OCI-LY7 (cell line): ENCODE results near the gene CD226. TPM values are rescaled to one million over a fixed set of nuclear protein-coding genes. Genes with fewer than 3 reads are reported as not detected.

Experiments used
- BruUV-seq: library from RNA; stranded (reverse); fragments of 400-500 nt; replicated peaks from 2 replicates; lab custom pipeline; 2021; lab: Mats Ljungman, UMichigan
- CTCF ChIA-PET: fragments of 300-600 bp; sonication (Branson Sonifier 250); formaldehyde crosslinking; loops from one replicate; lab custom pipeline; 2022; ENCODE audit warnings: antibody characterized with exemption; ENCODE audit not compliant: unreplicated experiment; lab: Charles Lee
- POLR2A ChIA-PET: fragments of 300-600 bp; sonication (Branson Sonifier 250); formaldehyde crosslinking; loops from one replicate; lab custom pipeline; 2022; ENCODE audit warnings: antibody characterized with exemption; lab: Charles Lee
- DNase-seq: peaks from one replicate; pipeline ENCODE4 v3.0.0-alpha.2; 2015; ENCODE audit warnings: low spot score
- H2AFZ ChIP-seq: fragments of 200-600 bp; sonication (generic), shearing (Covaris generic); 2 replicates; pipeline ENCODE4 v1.6.1; 2014; ENCODE audit warnings: mild to moderate bottlenecking, antibody characterized with exemption, low read length, moderate library complexity
- H3K27ac ChIP-seq: fragments of 200-600 bp; sonication (generic); 2 replicates; pipeline ENCODE4 v1.5.1; 2014; ENCODE audit warnings: mixed run types, low read depth, mild to moderate bottlenecking, moderate library complexity, low read length, inconsistent platforms; ENCODE audit not compliant: poor library complexity, severe bottlenecking
- H3K36me3 ChIP-seq: fragments of 200-600 bp; sonication (generic); 2 replicates; pipeline ENCODE4 v1.6.1; 2014; ENCODE audit warnings: mild to moderate bottlenecking, antibody characterized with exemption, low read length, moderate library complexity, mixed read lengths; ENCODE audit not compliant: insufficient read depth
- H3K4me1 ChIP-seq: fragments of 200-600 bp; sonication (generic); 2 replicates; pipeline ENCODE4 v1.5.1; 2014; ENCODE audit warnings: mild to moderate bottlenecking, low read length; ENCODE audit not compliant: insufficient read depth, poor library complexity, severe bottlenecking
- H3K4me2 ChIP-seq: fragments of 200-600 bp; sonication (generic); 2 replicates; pipeline ENCODE4 v1.6.1; 2014; ENCODE audit warnings: mild to moderate bottlenecking, low read length
- H3K4me3 ChIP-seq: fragments of 200-600 bp; sonication (generic); 2 replicates; pipeline ENCODE4 v1.5.1; 2014; ENCODE audit warnings: mild to moderate bottlenecking, low read depth, low read length; ENCODE audit not compliant: poor library complexity, severe bottlenecking
- H3K79me2 ChIP-seq: fragments of 200-600 bp; sonication (generic); 2 replicates; pipeline ENCODE4 v1.6.1; 2016; ENCODE audit warnings: low read depth, mild to moderate bottlenecking, low read length, moderate library complexity, mixed read lengths; ENCODE audit not compliant: insufficient read depth
- H3K9me2 ChIP-seq: fragments of 200-600 bp; sonication (generic); 2 replicates; pipeline ENCODE4 v1.6.1; 2016; ENCODE audit warnings: mild to moderate bottlenecking, low read length, mixed read lengths; ENCODE audit not compliant: insufficient read depth
- H3K9me3 ChIP-seq: fragments of 200-600 bp; sonication (generic); 2 replicates; pipeline ENCODE4 v1.6.1; 2014; ENCODE audit warnings: mild to moderate bottlenecking, mixed run types, low read length, mixed read lengths
- H4K20me1 ChIP-seq: fragments of 200-600 bp; sonication (generic); 2 replicates; pipeline ENCODE4 v1.6.1; 2014; ENCODE audit warnings: mild to moderate bottlenecking, antibody characterized with exemption, low read length, moderate library complexity, mixed read lengths; ENCODE audit not compliant: insufficient read depth
- CTCF ChIP-seq: fragments of 200-600 bp; sonication (generic); conservative IDR thresholded peaks from 2 replicates; pipeline ENCODE4 v1.5.1; 2014; ENCODE audit warnings: mild to moderate bottlenecking, antibody characterized with exemption, low read length, moderate library complexity, mixed read lengths
- EZH2phosphoT487 ChIP-seq: fragments of 200-600 bp; sonication (generic); IDR thresholded peaks from 2 replicates; pipeline ENCODE4 v1.6.1; 2018; ENCODE audit warnings: low read depth, borderline replicate concordance, mild to moderate bottlenecking, mixed run types, antibody characterized with exemption, low read length, moderate library complexity, mixed read lengths
- intact Hi-C: fragments of 100-400 bp; cut with micrococcal nuclease; formaldehyde crosslinking; loops from one replicate; pipeline ENCODE4 v1.10.0; 2022; ENCODE audit not compliant: unreplicated experiment
- total RNA-seq, 2 experiments: library from RNA; depleted of rRNA in 1 of 2; stranded (reverse); fragments of >200 nt in 1 of 2; shearing (Covaris generic) in 1 of 2; gene quantifications; 2 replicates each; pipeline ENCODE4 v1.2.3, GENCODE V29; 2014 to 2022

Gene CD226
- total RNA-seq, 2 experiments from 2014 or later: 0.25 TPM; not detected in 1

- TF ChIP-seq CTCF: no peak
- TF ChIP-seq EZH2phosphoT487: no peak
- Histone ChIP-seq H3K4me3 (no peak overlapping the region), H4K20me1 (no peaks in the 10 kb centered on the region), H3K27ac (no peak overlapping the region), H3K9me2 (no peaks in the 10 kb centered on the region), H3K9me3 (no peaks in the 10 kb centered on the region), H3K4me2 (no peak overlapping the region), H3K4me1 (no peaks in the 10 kb centered on the region), H3K36me3 (no peaks in the 10 kb centered on the region), H3K79me2 (no peaks in the 10 kb centered on the region), H2AFZ (no peak overlapping the region)
- intact Hi-C loops: no loop called here
- POLR2A ChIA-PET: no interaction called here
- CTCF ChIA-PET: no interaction called here
- DNase-seq: no peak
- no TSS peak for BruUV-seq
Observed at GRCh38 chr18:69961718-69962117, 14.0 kb upstream of the CD226 start.

GRCh38 chr18:69958422-69958821 is 10.7 kb upstream of the CD226 start:
- Histone ChIP-seq H4K20me1 (no peaks in the 10 kb centered on the region), H3K36me3 (no peaks in the 10 kb centered on the region), H3K4me3 (no peak overlapping the region), H3K4me2 (no peak overlapping the region), H3K4me1 (no peaks in the 10 kb centered on the region), H2AFZ (no peak overlapping the region), H3K9me3 (no peaks in the 10 kb centered on the region), H3K9me2 (no peaks in the 10 kb centered on the region), H3K27ac (no peak overlapping the region), H3K79me2 (no peaks in the 10 kb centered on the region)
- no peak for DNase-seq
- intact Hi-C loops: no loop called here
- TF ChIP-seq CTCF (no peak), EZH2phosphoT487 (no peak)
- ChIA-PET POLR2A (interaction anchor here (0.6 kb wide), 1 partner anchor 108 kb away, joined by 8 read pairs; no protein-coding TSS in a partner anchor), CTCF (interaction anchor here (0.5 kb wide), 1 partner anchor 577 kb away, joined by 3 read pairs; no protein-coding TSS in a partner anchor)
- BruUV-seq: no TSS peak

- Histone ChIP-seq H3K27ac (no peak overlapping the region), H3K79me2 (no peaks in the 10 kb centered on the region), H3K9me2 (no peaks in the 10 kb centered on the region), H3K4me3 (no peak overlapping the region), H3K9me3 (no peaks in the 10 kb centered on the region), H2AFZ (no peak overlapping the region), H3K36me3 (no peaks in the 10 kb centered on the region), H3K4me2 (no peak overlapping the region), H3K4me1 (no peaks in the 10 kb centered on the region), H4K20me1 (no peaks in the 10 kb centered on the region)
- DNase-seq: no peak
- no TSS peak for BruUV-seq
- intact Hi-C loops: no loop called here
- TF ChIP-seq CTCF (no peak), EZH2phosphoT487 (no peak)
- POLR2A ChIA-PET: no interaction called here
- CTCF ChIA-PET: no interaction called here
Observed at GRCh38 chr18:69957747-69958146, 10.1 kb upstream of the CD226 start.
